Measurements from ENCODE around the gene DYRK3. TPM values are rescaled to one million over a fixed set of nuclear protein-coding genes. Genes with fewer than 3 reads are reported as not detected.

Gene DYRK3
- total RNA-seq, 1 experiment from 2014 or later, result 45.4 TPM

GRCh38 chr1:206680279-206680678 is 44.9 kb downstream of the DYRK3 start:
- TF ChIP-seq CTCF (IDR thresholded peaks at IDR 0.05; ENCODE audit: unreplicated experiment), result no peak
- intact Hi-C loops (cut with micrococcal nuclease), result loop anchor here (5.0 kb wide), 1 partner anchor 232 kb away; no protein-coding TSS in a partner anchor
- ChIA-PET POLR2A (interaction anchor here (1.0 to 1.5 kb wide), 3 partner anchors 12 to 45 kb away, joined by 4 to 7 read pairs (median 4); partner anchors contain the start of gene DYRK3), CTCF (interaction anchor here (0.7 to 9.0 kb wide), 8 partner anchors 9 to 232 kb away, joined by 3 to 142 read pairs (median 4); no protein-coding TSS in a partner anchor)
- H3K4me3 Mint-ChIP-seq (ENCODE audit: unreplicated experiment), result no peak overlapping the region
- H3K27ac Mint-ChIP-seq (ENCODE audit: low read depth, unreplicated experiment), result no peak overlapping the region
- peaks cover 15% of the 10 kb centered on the region for H3K4me1 Mint-ChIP-seq (ENCODE audit: insufficient read depth, unreplicated experiment)
- no peak for DNase-seq (ENCODE audit: unreplicated experiment)
- no TSS peak for BruUV-seq (replicated peaks)
- H3K27me3 Mint-ChIP-seq (ENCODE audit: insufficient read depth, unreplicated experiment), result no peaks in the 10 kb centered on the region
- H3K9me3 Mint-ChIP-seq (ENCODE audit: unreplicated experiment), result no peaks in the 10 kb centered on the region
- no peaks in the 10 kb centered on the region for H3K36me3 Mint-ChIP-seq (ENCODE audit: insufficient read depth, unreplicated experiment)

- TF ChIP-seq CTCF (IDR thresholded peaks at IDR 0.05; ENCODE audit: unreplicated experiment), result no peak
- no peaks in the 10 kb centered on the region for H3K9me3 Mint-ChIP-seq (ENCODE audit: unreplicated experiment)
- no peaks in the 10 kb centered on the region for H3K27me3 Mint-ChIP-seq (ENCODE audit: insufficient read depth, unreplicated experiment)
- POLR2A ChIA-PET, result interaction anchor here (0.7 kb wide), 1 partner anchor 8 kb away, joined by 3 read pairs; no protein-coding TSS in a partner anchor
- no peak overlapping the region for H3K27ac Mint-ChIP-seq (ENCODE audit: low read depth, unreplicated experiment)
- peaks cover 6% of the 10 kb centered on the region for H3K36me3 Mint-ChIP-seq (ENCODE audit: insufficient read depth, unreplicated experiment)
- no TSS peak for BruUV-seq (replicated peaks)
- H3K4me1 Mint-ChIP-seq (ENCODE audit: insufficient read depth, unreplicated experiment), result peaks cover 12% of the 10 kb centered on the region
- no peak for DNase-seq (ENCODE audit: unreplicated experiment)
- intact Hi-C loops (cut with micrococcal nuclease), result loop anchor here (5.0 kb wide), 1 partner anchor 231 kb away; no protein-coding TSS in a partner anchor
- H3K4me3 Mint-ChIP-seq (ENCODE audit: unreplicated experiment), result no peak overlapping the region
- CTCF ChIA-PET, result interaction anchor here (0.5 to 1.9 kb wide), 5 partner anchors 12 to 1188 kb away, joined by 3 to 6 read pairs (median 3); no protein-coding TSS in a partner anchor
Measured at GRCh38 chr1:206681359-206681758, 46.0 kb downstream of the DYRK3 start.

- peaks cover 7% of the 10 kb centered on the region for H3K36me3 Mint-ChIP-seq (ENCODE audit: insufficient read depth, unreplicated experiment)
- POLR2A ChIA-PET, result interaction anchor here (0.9 to 12.6 kb wide), 5 partner anchors 8 to 252 kb away, joined by 3 to 229 read pairs (median 3); no protein-coding TSS in a partner anchor
- no peak for TF ChIP-seq CTCF (IDR thresholded peaks at IDR 0.05; ENCODE audit: unreplicated experiment)
- H3K9me3 Mint-ChIP-seq (ENCODE audit: unreplicated experiment), result no peaks in the 10 kb centered on the region
- H3K4me1 Mint-ChIP-seq (ENCODE audit: insufficient read depth, unreplicated experiment), result peaks cover 20% of the 10 kb centered on the region
- CTCF ChIA-PET, result interaction anchor here (1.0 to 3.5 kb wide), 4 partner anchors 18 to 229 kb away, joined by 3 to 33 read pairs (median 9); no protein-coding TSS in a partner anchor
- no peak overlapping the region for H3K4me3 Mint-ChIP-seq (ENCODE audit: unreplicated experiment)
- no peak for DNase-seq (ENCODE audit: unreplicated experiment)
- intact Hi-C loops (cut with micrococcal nuclease), result loop anchor here (5.0 kb wide), 1 partner anchor 230 kb away; no protein-coding TSS in a partner anchor
- BruUV-seq (replicated peaks), result no TSS peak
- no peak overlapping the region for H3K27ac Mint-ChIP-seq (ENCODE audit: low read depth, unreplicated experiment)
- no peaks in the 10 kb centered on the region for H3K27me3 Mint-ChIP-seq (ENCODE audit: insufficient read depth, unreplicated experiment)
Measured at GRCh38 chr1:206682111-206682510, 46.8 kb downstream of the DYRK3 start.

GRCh38 chr1:206683313-206683712 is 48.0 kb downstream of the DYRK3 start:
- Mint-ChIP-seq H3K27me3 (ENCODE audit: insufficient read depth, unreplicated experiment) (no peaks in the 10 kb centered on the region), H3K4me3 (ENCODE audit: unreplicated experiment) (no peak overlapping the region), H3K36me3 (ENCODE audit: insufficient read depth, unreplicated experiment) (peaks cover 7% of the 10 kb centered on the region), H3K4me1 (ENCODE audit: insufficient read depth, unreplicated experiment) (peaks cover 32% of the 10 kb centered on the region), H3K27ac (ENCODE audit: low read depth, unreplicated experiment) (no peak overlapping the region), H3K9me3 (ENCODE audit: unreplicated experiment) (no peaks in the 10 kb centered on the region)
- TF ChIP-seq CTCF (IDR thresholded peaks at IDR 0.05; ENCODE audit: unreplicated experiment), result no peak
- DNase-seq (ENCODE audit: unreplicated experiment), result no peak
- CTCF ChIA-PET, result interaction anchor here (0.6 to 3.5 kb wide), 12 partner anchors 8 to 300 kb away, joined by 3 to 33 read pairs (median 5); partner anchors contain the start of gene DYRK3
- intact Hi-C loops (cut with micrococcal nuclease), result loop anchor here (5.0 kb wide), 1 partner anchor 229 kb away; no protein-coding TSS in a partner anchor
- POLR2A ChIA-PET, result interaction anchor here (0.6 to 12.6 kb wide), 8 partner anchors 9 to 253 kb away, joined by 3 to 229 read pairs (median 7); partner anchors contain the start of genes DYRK3 and EIF2D
- BruUV-seq (replicated peaks), result no TSS peak

Measured in MCF 10A (cell line).